H1 (cell line): ENCODE data around the gene ARL14. TPM values are rescaled to one million over a fixed set of nuclear protein-coding genes. Genes with fewer than 3 reads are reported as not detected.

ENCODE experiments used
- MAFK ChIP-seq: IDR thresholded peaks from 2 replicates; pipeline ENCODE4 v1.6.1; 2012; ENCODE audit warnings: low read depth, mild to moderate bottlenecking, improper control_type of control experiment, low read length
- NRF1 ChIP-seq: IDR thresholded peaks from 2 replicates; pipeline ENCODE4 v1.6.1; 2011; ENCODE audit warnings: mild to moderate bottlenecking, low read depth, low read length, improper control_type of control experiment
- SUZ12 ChIP-seq: fragments of 200-600 bp; sonication (generic); IDR thresholded peaks from 2 replicates; pipeline ENCODE4 v1.6.1; 2012; ENCODE audit warnings: mild to moderate bottlenecking, inconsistent platforms, low read length, moderate library complexity, mixed read lengths
- polyA plus RNA-seq, 7 experiments: library from polyadenylated mRNA; depleted of rRNA in 3 of 7; stranded (reverse) in 5 of 7; unstranded in 2 of 7; fragments of >200 nt in 5 of 7; fragments of 200-250 nt in 2 of 7; gene quantifications; 1 replicate in 5 of 7; 2 replicates in 1 of 7; 4 replicates in 1 of 7; pipeline versions ENCODE4 v1.2.1 to v1.2.3, GENCODE V29; 2011 to 2013; ENCODE audit warnings: missing spikeins in 2 of 7, mixed read lengths in 2 of 7
- total RNA-seq: library from RNA; stranded (reverse); fragmentation: NEBNext Ultra II Directional; extraction: Animal tissue kit (Norgen Biotek cat#: 25700); gene quantifications from 2 replicates; pipeline ENCODE4 v1.2.1, GENCODE V29; 2021

The ARL14 gene
- total and polyA plus RNA-seq, 2 of the 8 experiments (the other 6 are each of a cell fraction or from before 2014, with no cell fraction given): not detected

DNA sequence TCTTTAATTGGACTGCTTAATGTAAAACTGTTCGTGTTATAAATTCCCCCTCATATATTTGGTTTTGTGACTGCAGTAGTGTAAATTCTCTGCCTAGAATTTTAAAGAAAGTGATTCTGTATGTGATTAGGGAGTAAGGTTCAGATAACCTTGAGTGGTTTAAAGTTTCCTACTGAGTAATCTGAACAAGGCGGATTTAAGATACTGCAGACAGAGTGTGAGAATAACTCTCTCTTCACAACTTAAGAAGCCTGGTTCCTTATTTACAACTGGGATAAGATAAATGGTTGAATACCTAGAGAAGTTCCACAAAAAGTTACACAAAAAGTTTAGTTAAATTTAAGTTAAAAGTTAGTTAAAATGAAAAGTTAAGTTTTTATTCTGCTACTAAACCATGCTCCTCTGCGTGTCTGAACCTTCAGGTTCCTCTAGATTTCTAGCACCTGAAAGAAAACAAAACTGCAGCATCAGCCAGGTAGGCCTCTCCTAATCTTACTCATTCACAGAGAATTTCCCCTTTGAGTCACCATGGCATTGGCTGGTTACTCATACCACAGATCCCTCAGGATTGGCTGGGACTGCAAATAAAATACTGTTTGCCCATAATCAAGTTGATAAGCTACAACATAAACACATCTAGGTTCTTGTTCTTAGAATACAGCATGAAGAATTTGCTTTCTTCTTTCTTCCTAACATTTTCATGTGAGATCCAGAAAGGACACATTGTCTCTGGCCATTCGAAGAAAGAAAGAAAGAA lies at the start of gene ARL14 (continued):
- no peak for TF ChIP-seq SUZ12
- no peak for TF ChIP-seq NRF1
- no peak for TF ChIP-seq MAFK
